ENCODE measurements around the gene FAM98B. TPM values are rescaled to one million over a fixed set of nuclear protein-coding genes. Genes with fewer than 3 reads are reported as not detected.
A peak's percentile ranks its signal among the peaks of the same experiment; 100 is the strongest.

Gene FAM98B
- total and polyA plus RNA-seq, 2 of the 8 experiments (the other 6 are each of a cell fraction or from before 2014, with no cell fraction given) = 5.9 to 48.4 TPM

- TF ChIP-seq CHD7 (IDR thresholded peaks at IDR 0.05; ENCODE audit: insufficient replicate concordance, low read length) (peak; percentile 24), RFX5 (IDR thresholded peaks at IDR 0.05; ENCODE audit: borderline replicate concordance, low read depth, low read length) (no peak), YY1 (IDR thresholded peaks at IDR 0.05; ENCODE audit: low read depth, low read length) (peak; percentile 70), JUN (IDR thresholded peaks at IDR 0.05; ENCODE audit: low read depth, low read length) (no peak), KDM4A (IDR thresholded peaks at IDR 0.05; ENCODE audit: low read depth, low read length, severe bottlenecking) (peak; percentile 85), CEBPB (IDR thresholded peaks at IDR 0.05; ENCODE audit: low read depth, low read length) (0 out of 2 replicates have a peak, but pooled peaks have one; percentile 15), POLR2AphosphoS5 (IDR thresholded peaks at IDR 0.05; ENCODE audit: low read depth, low read length) (peak; percentile 91), ATF2 (IDR thresholded peaks at IDR 0.05; ENCODE audit: low read length) (peak; percentile 64; the same call in 1 of the 2 replicates)
Observed at GRCh38 chr15:38453971-38454695, at the start of gene FAM98B (continued).
